Upper lobe of left lung (tissue), 4 donors: ENCODE data around the gene VSIR.

Source experiments
- EP300 ChIP-seq, 4 donors: sonication (generic); formaldehyde crosslinking; IDR thresholded peaks; one replicate each; pipeline ENCODE4 v1.5.1; 2017; ENCODE audit warnings: antibody characterized with exemption in 4 of 4, control low read depth in 2 of 4
- POLR2AphosphoS5 ChIP-seq, 2 donors: sonication (generic); formaldehyde crosslinking; IDR thresholded peaks; one replicate each; pipeline ENCODE4 v1.5.1; 2017; ENCODE audit warnings: antibody characterized with exemption in 2 of 2
- TF ChIP-seq, protein P1 (sequence below), 6 experiments: fragments of 450-650 bp in 4 of 6; fragments of 200-600 bp in 2 of 6; sonication (generic) in 2 of 6; IDR thresholded peaks; one replicate each; pipeline ENCODE4 v1.5.1; 2016 to 2019; ENCODE audit warnings: antibody characterized with exemption in 6 of 6

DNA sequence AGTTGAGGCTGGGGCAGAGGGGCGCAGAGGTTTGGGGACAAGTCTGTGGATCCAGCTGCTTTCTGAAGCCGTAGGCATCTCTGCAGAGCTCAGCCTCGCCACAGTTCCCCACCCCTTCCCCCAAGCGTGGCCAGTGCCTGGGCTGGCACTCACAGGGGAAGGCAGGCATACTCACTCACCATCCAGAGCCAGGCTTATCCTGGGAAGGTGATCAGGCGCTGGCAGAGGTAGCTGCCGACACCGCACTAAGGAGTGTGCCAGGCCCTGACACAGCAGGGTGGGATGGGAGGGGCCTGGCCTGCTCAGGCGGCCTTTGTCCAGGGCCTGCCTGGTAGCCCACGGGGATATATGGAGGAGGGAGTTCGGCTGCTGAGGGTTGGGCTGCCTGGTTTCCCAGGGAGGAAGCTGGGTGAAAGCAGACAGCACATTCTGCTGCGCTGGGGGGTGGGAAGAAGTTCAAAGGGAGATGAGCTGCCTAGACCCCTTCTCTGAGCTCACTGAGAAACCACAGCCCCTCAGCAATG lies 15.9 kb downstream of the VSIR start:
- TF ChIP-seq EP300 (IDR thresholded peaks at IDR 0.05) (no peak), POLR2AphosphoS5 (IDR thresholded peaks at IDR 0.05) (no peak)
- TF ChIP-seq, protein P1, sequence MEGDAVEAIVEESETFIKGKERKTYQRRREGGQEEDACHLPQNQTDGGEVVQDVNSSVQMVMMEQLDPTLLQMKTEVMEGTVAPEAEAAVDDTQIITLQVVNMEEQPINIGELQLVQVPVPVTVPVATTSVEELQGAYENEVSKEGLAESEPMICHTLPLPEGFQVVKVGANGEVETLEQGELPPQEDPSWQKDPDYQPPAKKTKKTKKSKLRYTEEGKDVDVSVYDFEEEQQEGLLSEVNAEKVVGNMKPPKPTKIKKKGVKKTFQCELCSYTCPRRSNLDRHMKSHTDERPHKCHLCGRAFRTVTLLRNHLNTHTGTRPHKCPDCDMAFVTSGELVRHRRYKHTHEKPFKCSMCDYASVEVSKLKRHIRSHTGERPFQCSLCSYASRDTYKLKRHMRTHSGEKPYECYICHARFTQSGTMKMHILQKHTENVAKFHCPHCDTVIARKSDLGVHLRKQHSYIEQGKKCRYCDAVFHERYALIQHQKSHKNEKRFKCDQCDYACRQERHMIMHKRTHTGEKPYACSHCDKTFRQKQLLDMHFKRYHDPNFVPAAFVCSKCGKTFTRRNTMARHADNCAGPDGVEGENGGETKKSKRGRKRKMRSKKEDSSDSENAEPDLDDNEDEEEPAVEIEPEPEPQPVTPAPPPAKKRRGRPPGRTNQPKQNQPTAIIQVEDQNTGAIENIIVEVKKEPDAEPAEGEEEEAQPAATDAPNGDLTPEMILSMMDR (IDR thresholded peaks at IDR 0.05) = no peak
